ENCODE results near the gene CPEB4. TPM values are rescaled to one million over a fixed set of nuclear protein-coding genes. Genes with fewer than 3 reads are reported as not detected.

CPEB4 gene
- total and polyA plus RNA-seq, 10 of the 15 experiments (the other 5 are each of a cell fraction or from before 2014, with no cell fraction given) = 6.9 to 33.1 (median 20.4) TPM

GRCh38 chr5:173910215-173910614 is 22.1 kb downstream of the CPEB4 start:
- peak; percentile 9; the same call in 1 of the 3 replicates for ATAC-seq
- ChIA-PET POLR2A (interaction anchor here (0.6 to 9.5 kb wide), 9 partner anchors 8 to 84 kb away, joined by 3 to 94 read pairs (median 6); no protein-coding TSS in a partner anchor), SMC1A (ENCODE audit: uncharacterized antibody, unreplicated experiment) (interaction anchor here (1.4 to 14.0 kb wide), 8 partner anchors 9 to 283 kb away, joined by 3 to 361 read pairs (median 6); partner anchors contain the start of gene CPEB4), RAD21 (ENCODE audit: unreplicated experiment) (interaction anchor here (0.7 to 3.8 kb wide), 10 partner anchors 8 to 176 kb away, joined by 3 to 50 read pairs (median 4); partner anchors contain the start of gene CPEB4), CTCF (interaction anchor here (0.6 to 9.0 kb wide), 5 partner anchors 12 to 86 kb away, joined by 3 to 71 read pairs (median 6); no protein-coding TSS in a partner anchor)
- BruUV-seq (replicated peaks) = no TSS peak
- Histone ChIP-seq H3K9me3 (replicated peaks; ENCODE audit: control insufficient read depth, insufficient read depth, low read length) (no peaks in the 10 kb centered on the region), H3K27ac (ENCODE audit: control insufficient read depth, insufficient read depth) (no peak overlapping the region), H3K27me3 (replicated peaks in 1 of 2; ENCODE audit: control insufficient read depth in 2 of 2, insufficient read depth in 2 of 2, low read length in 1 of 2) (no peaks in the 10 kb centered on the region), H3K36me3 (ENCODE audit: control insufficient read depth in 2 of 2, insufficient read depth in 2 of 2, low read length in 1 of 2) (0 out of 4 replicates have a peak, but pooled peaks cover 0 to 13% of the 10 kb centered on the region in 2 experiments), H4K20me1 (ENCODE audit: control insufficient read depth, insufficient read depth) (no peaks in the 10 kb centered on the region), H2AFZ (ENCODE audit: control insufficient read depth, low read depth, low read length) (no peak overlapping the region), H3K4me1 (ENCODE audit: control insufficient read depth, insufficient read depth, low read length) (peaks cover 16% of the 10 kb centered on the region), H3K79me2 (ENCODE audit: control insufficient read depth, insufficient read depth, low read length) (peaks cover 49% of the 10 kb centered on the region), H3K4me2 (ENCODE audit: control insufficient read depth, insufficient read depth) (no peak overlapping the region), H3K4me3 (no peak overlapping the region), H3K9ac (ENCODE audit: control insufficient read depth, insufficient read depth, low read length) (no peak overlapping the region)
- DNase-seq (ENCODE audit: low read depth, low spot score) = no peak
- in situ Hi-C loops (cut with MboI) = no loop called here
- no peak for TF ChIP-seq ATF2 (IDR thresholded peaks at IDR 0.05; ENCODE audit: low read length)
- no peak for TF ChIP-seq IKZF1 (conservative IDR thresholded peaks at IDR 0.05)
- TF ChIP-seq RUNX3 (IDR thresholded peaks at IDR 0.05; ENCODE audit: low read length) = peak; percentile 56; the same call in 1 of the 2 replicates
- TF ChIP-seq NFIC (IDR thresholded peaks at IDR 0.05; ENCODE audit: low read depth, low read length) = peak; percentile 50; the same call in 1 of the 2 replicates
- no peak for TF ChIP-seq SUZ12 (IDR thresholded peaks at IDR 0.05; ENCODE audit: unreplicated experiment)
- no peak for TF ChIP-seq ZBTB40 (IDR thresholded peaks at IDR 0.05; ENCODE audit: borderline replicate concordance)
- TF ChIP-seq, protein P1, sequence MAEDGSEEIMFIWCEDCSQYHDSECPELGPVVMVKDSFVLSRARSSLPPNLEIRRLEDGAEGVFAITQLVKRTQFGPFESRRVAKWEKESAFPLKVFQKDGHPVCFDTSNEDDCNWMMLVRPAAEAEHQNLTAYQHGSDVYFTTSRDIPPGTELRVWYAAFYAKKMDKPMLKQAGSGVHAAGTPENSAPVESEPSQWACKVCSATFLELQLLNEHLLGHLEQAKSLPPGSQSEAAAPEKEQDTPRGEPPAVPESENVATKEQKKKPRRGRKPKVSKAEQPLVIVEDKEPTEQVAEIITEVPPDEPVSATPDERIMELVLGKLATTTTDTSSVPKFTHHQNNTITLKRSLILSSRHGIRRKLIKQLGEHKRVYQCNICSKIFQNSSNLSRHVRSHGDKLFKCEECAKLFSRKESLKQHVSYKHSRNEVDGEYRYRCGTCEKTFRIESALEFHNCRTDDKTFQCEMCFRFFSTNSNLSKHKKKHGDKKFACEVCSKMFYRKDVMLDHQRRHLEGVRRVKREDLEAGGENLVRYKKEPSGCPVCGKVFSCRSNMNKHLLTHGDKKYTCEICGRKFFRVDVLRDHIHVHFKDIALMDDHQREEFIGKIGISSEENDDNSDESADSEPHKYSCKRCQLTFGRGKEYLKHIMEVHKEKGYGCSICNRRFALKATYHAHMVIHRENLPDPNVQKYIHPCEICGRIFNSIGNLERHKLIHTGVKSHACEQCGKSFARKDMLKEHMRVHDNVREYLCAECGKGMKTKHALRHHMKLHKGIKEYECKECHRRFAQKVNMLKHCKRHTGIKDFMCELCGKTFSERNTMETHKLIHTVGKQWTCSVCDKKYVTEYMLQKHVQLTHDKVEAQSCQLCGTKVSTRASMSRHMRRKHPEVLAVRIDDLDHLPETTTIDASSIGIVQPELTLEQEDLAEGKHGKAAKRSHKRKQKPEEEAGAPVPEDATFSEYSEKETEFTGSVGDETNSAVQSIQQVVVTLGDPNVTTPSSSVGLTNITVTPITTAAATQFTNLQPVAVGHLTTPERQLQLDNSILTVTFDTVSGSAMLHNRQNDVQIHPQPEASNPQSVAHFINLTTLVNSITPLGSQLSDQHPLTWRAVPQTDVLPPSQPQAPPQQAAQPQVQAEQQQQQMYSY (CRISPR knock-in tag; IDR thresholded peaks at IDR 0.05) = no peak
- TF ChIP-seq ASH2L (IDR thresholded peaks at IDR 0.05; ENCODE audit: borderline replicate concordance, low read depth) = no peak
- TF ChIP-seq POLR2A (IDR thresholded peaks at IDR 0.05; ENCODE audit: low read depth, low read length) = no peak
- TF ChIP-seq MTA2 (IDR thresholded peaks at IDR 0.05; ENCODE audit: low read depth) = no peak
- intact Hi-C loops (cut with micrococcal nuclease; ENCODE audit: unreplicated experiment) = no loop called here
- WGBS (ENCODE audit: insufficient coverage, insufficient replicate concordance, low lambda C conversion rate, missing lambda C conversion rate) = 63% methylated on average over 3 of the region's 3 CpGs
- no peak for FAIRE-seq
